ENCODE results near the gene CAMKMT.

The CAMKMT gene

GRCh38 chr2:44692821-44693220 lies 331.1 kb downstream of the CAMKMT start:
- H3K79me1 ChIP-seq (ENCODE audit: low read depth, low read length) = no peaks in the 10 kb centered on the region
- H2BK120ac ChIP-seq (ENCODE audit: low read depth, low read length) = no peak overlapping the region
- no peak overlapping the region for H2BK12ac ChIP-seq (ENCODE audit: low read length)
- H3K9ac ChIP-seq (ENCODE audit: low read depth, low read length, poor library complexity) = no peak overlapping the region
- no peak overlapping the region for H3K18ac ChIP-seq (ENCODE audit: low read length)
- H3K23ac ChIP-seq (ENCODE audit: low read depth, low read length, poor library complexity) = no peak overlapping the region
- H3K4ac ChIP-seq (ENCODE audit: low read length) = no peak overlapping the region
- DNase-seq (ENCODE audit: low spot score) = no peak
- no peaks in the 10 kb centered on the region for H3K9me3 ChIP-seq (replicated peaks in 1 of 2; ENCODE audit: control insufficient read depth in 2 of 2, insufficient read depth in 1 of 2, low read depth in 1 of 2, low read length in 2 of 2)
- no peak overlapping the region for H2BK5ac ChIP-seq (ENCODE audit: low read length)
- no peak overlapping the region for H3K4me3 ChIP-seq (ENCODE audit: low read length in 2 of 2)
- H2AK5ac ChIP-seq (ENCODE audit: low read depth, low read length) = no peak overlapping the region
- no peaks in the 10 kb centered on the region for H3K4me1 ChIP-seq (ENCODE audit: control insufficient read depth in 2 of 2, insufficient read depth in 1 of 2, low read depth in 1 of 2, low read length in 2 of 2)
- H4K91ac ChIP-seq (ENCODE audit: low read depth, low read length, poor library complexity) = no peak overlapping the region
- H3K27ac ChIP-seq (replicated peaks; ENCODE audit: low read length) = no peak overlapping the region
- no peak overlapping the region for H3K14ac ChIP-seq (ENCODE audit: low read length)
- H3K4me2 ChIP-seq (ENCODE audit: insufficient read depth, low read length, poor library complexity, severe bottlenecking) = no peak overlapping the region
- H2AFZ ChIP-seq (ENCODE audit: low read length) = no peak overlapping the region
- no peak overlapping the region for H2BK15ac ChIP-seq (ENCODE audit: low read length)
- no peaks in the 10 kb centered on the region for H3K27me3 ChIP-seq (ENCODE audit: control insufficient read depth in 3 of 3, insufficient read depth in 3 of 3, low read depth in 1 of 3, low read length in 3 of 3)
- 100% methylated on average over 1 of the region's 4 CpGs; no CpG with 5 or more reads in 1 of the 2 donors for WGBS, 2 donors (ENCODE audit: extremely low coverage in 2 of 2, insufficient read length in 2 of 2, insufficient replicate concordance in 1 of 2)
- H3K36me3 ChIP-seq (replicated peaks in 1 of 2; ENCODE audit: control insufficient read depth in 2 of 2, insufficient read depth in 2 of 2, low read length in 2 of 2) = no peaks in the 10 kb centered on the region
- H4K8ac ChIP-seq (ENCODE audit: low read depth, low read length) = no peak overlapping the region

- H3K4ac ChIP-seq (ENCODE audit: low read length) = no peak overlapping the region
- no peaks in the 10 kb centered on the region for H3K9me3 ChIP-seq (replicated peaks in 1 of 2; ENCODE audit: control insufficient read depth in 2 of 2, insufficient read depth in 1 of 2, low read depth in 1 of 2, low read length in 2 of 2)
- no peak overlapping the region for H2BK15ac ChIP-seq (ENCODE audit: low read length)
- H3K14ac ChIP-seq (ENCODE audit: low read length) = no peak overlapping the region
- no peak overlapping the region for H2BK12ac ChIP-seq (ENCODE audit: low read length)
- H3K36me3 ChIP-seq (replicated peaks in 1 of 2; ENCODE audit: control insufficient read depth in 2 of 2, insufficient read depth in 2 of 2, low read length in 2 of 2) = no peaks in the 10 kb centered on the region
- peaks cover 0 to 19% of the 10 kb centered on the region in 2 donors for H3K4me1 ChIP-seq (ENCODE audit: control insufficient read depth in 2 of 2, insufficient read depth in 1 of 2, low read depth in 1 of 2, low read length in 2 of 2)
- H3K4me3 ChIP-seq (ENCODE audit: low read length in 2 of 2) = no peak overlapping the region
- DNase-seq (ENCODE audit: low spot score) = no peak
- no peak overlapping the region for H2BK120ac ChIP-seq (ENCODE audit: low read depth, low read length)
- H3K27ac ChIP-seq (replicated peaks; ENCODE audit: low read length) = no peak overlapping the region
- no peaks in the 10 kb centered on the region for H3K27me3 ChIP-seq (ENCODE audit: control insufficient read depth in 3 of 3, insufficient read depth in 3 of 3, low read depth in 1 of 3, low read length in 3 of 3)
- H3K79me1 ChIP-seq (ENCODE audit: low read depth, low read length) = no peaks in the 10 kb centered on the region
- H3K9ac ChIP-seq (ENCODE audit: low read depth, low read length, poor library complexity) = no peak overlapping the region
- H3K4me2 ChIP-seq (ENCODE audit: insufficient read depth, low read length, poor library complexity, severe bottlenecking) = no peak overlapping the region
- no peak overlapping the region for H3K18ac ChIP-seq (ENCODE audit: low read length)
- H2AK5ac ChIP-seq (ENCODE audit: low read depth, low read length) = no peak overlapping the region
- no CpG with 5 or more reads among the region's 5 CpGs for WGBS, 2 donors (ENCODE audit: extremely low coverage in 2 of 2, insufficient read length in 2 of 2, insufficient replicate concordance in 1 of 2)
- H4K91ac ChIP-seq (ENCODE audit: low read depth, low read length, poor library complexity) = no peak overlapping the region
- H4K8ac ChIP-seq (ENCODE audit: low read depth, low read length) = no peak overlapping the region
- H2BK5ac ChIP-seq (ENCODE audit: low read length) = no peak overlapping the region
- no peak overlapping the region for H2AFZ ChIP-seq (ENCODE audit: low read length)
- no peak overlapping the region for H3K23ac ChIP-seq (ENCODE audit: low read depth, low read length, poor library complexity)
Measured at GRCh38 chr2:44700824-44701223, 339.1 kb downstream of the CAMKMT start.

GRCh38 chr2:44705356-44705755 lies 343.6 kb downstream of the CAMKMT start:
- Histone ChIP-seq H2BK12ac (ENCODE audit: low read length) (no peak overlapping the region), H3K4me3 (ENCODE audit: low read length in 2 of 2) (peak overlapping the region in 1 of 2 donors; percentile 20), H2BK120ac (ENCODE audit: low read depth, low read length) (no peak overlapping the region), H3K36me3 (replicated peaks in 1 of 2; ENCODE audit: control insufficient read depth in 2 of 2, insufficient read depth in 2 of 2, low read length in 2 of 2) (no peaks in the 10 kb centered on the region), H2BK15ac (ENCODE audit: low read length) (no peak overlapping the region), H3K9me3 (replicated peaks in 1 of 2; ENCODE audit: control insufficient read depth in 2 of 2, insufficient read depth in 1 of 2, low read depth in 1 of 2, low read length in 2 of 2) (no peaks in the 10 kb centered on the region), H2AFZ (ENCODE audit: low read length) (peak overlapping the region; percentile 82), H3K14ac (ENCODE audit: low read length) (no peak overlapping the region), H3K4ac (ENCODE audit: low read length) (no peak overlapping the region), H3K79me1 (ENCODE audit: low read depth, low read length) (no peaks in the 10 kb centered on the region), H3K9ac (ENCODE audit: low read depth, low read length, poor library complexity) (no peak overlapping the region), H4K91ac (ENCODE audit: low read depth, low read length, poor library complexity) (no peak overlapping the region), H3K23ac (ENCODE audit: low read depth, low read length, poor library complexity) (no peak overlapping the region), H3K27me3 (ENCODE audit: control insufficient read depth in 3 of 3, insufficient read depth in 3 of 3, low read depth in 1 of 3, low read length in 3 of 3) (no peaks in the 10 kb centered on the region), H3K4me2 (ENCODE audit: insufficient read depth, low read length, poor library complexity, severe bottlenecking) (no peak overlapping the region), H2AK5ac (ENCODE audit: low read depth, low read length) (no peak overlapping the region), H3K18ac (ENCODE audit: low read length) (no peak overlapping the region), H2BK5ac (ENCODE audit: low read length) (no peak overlapping the region), H3K27ac (replicated peaks; ENCODE audit: low read length) (peak overlapping the region; percentile 85), H4K8ac (ENCODE audit: low read depth, low read length) (no peak overlapping the region), H3K4me1 (ENCODE audit: control insufficient read depth in 2 of 2, insufficient read depth in 1 of 2, low read depth in 1 of 2, low read length in 2 of 2) (peaks cover 7 to 52% of the 10 kb centered on the region in 2 donors)
- DNase-seq (ENCODE audit: low spot score) = peak; percentile 79
- no CpG with 5 or more reads among the region's 5 CpGs for WGBS, 2 donors (ENCODE audit: extremely low coverage in 2 of 2, insufficient read length in 2 of 2, insufficient replicate concordance in 1 of 2)

- Histone ChIP-seq H3K9me3 (replicated peaks in 1 of 2; ENCODE audit: control insufficient read depth in 2 of 2, insufficient read depth in 1 of 2, low read depth in 1 of 2, low read length in 2 of 2) (no peaks in the 10 kb centered on the region), H3K79me1 (ENCODE audit: low read depth, low read length) (no peaks in the 10 kb centered on the region), H3K4me1 (ENCODE audit: control insufficient read depth in 2 of 2, insufficient read depth in 1 of 2, low read depth in 1 of 2, low read length in 2 of 2) (peaks cover 7 to 52% of the 10 kb centered on the region in 2 donors), H3K23ac (ENCODE audit: low read depth, low read length, poor library complexity) (no peak overlapping the region), H4K8ac (ENCODE audit: low read depth, low read length) (no peak overlapping the region), H2BK15ac (ENCODE audit: low read length) (no peak overlapping the region), H2AFZ (ENCODE audit: low read length) (no peak overlapping the region), H3K18ac (ENCODE audit: low read length) (no peak overlapping the region), H2BK5ac (ENCODE audit: low read length) (no peak overlapping the region), H3K14ac (ENCODE audit: low read length) (no peak overlapping the region), H2BK120ac (ENCODE audit: low read depth, low read length) (no peak overlapping the region), H3K4me2 (ENCODE audit: insufficient read depth, low read length, poor library complexity, severe bottlenecking) (peak overlapping the region; percentile 27), H4K91ac (ENCODE audit: low read depth, low read length, poor library complexity) (no peak overlapping the region), H3K36me3 (replicated peaks in 1 of 2; ENCODE audit: control insufficient read depth in 2 of 2, insufficient read depth in 2 of 2, low read length in 2 of 2) (no peaks in the 10 kb centered on the region), H3K9ac (ENCODE audit: low read depth, low read length, poor library complexity) (no peak overlapping the region), H2BK12ac (ENCODE audit: low read length) (no peak overlapping the region), H3K27ac (replicated peaks; ENCODE audit: low read length) (peak overlapping the region; percentile 93), H2AK5ac (ENCODE audit: low read depth, low read length) (no peak overlapping the region), H3K4me3 (ENCODE audit: low read length in 2 of 2) (no peak overlapping the region), H3K27me3 (ENCODE audit: control insufficient read depth in 3 of 3, insufficient read depth in 3 of 3, low read depth in 1 of 3, low read length in 3 of 3) (no peaks in the 10 kb centered on the region), H3K4ac (ENCODE audit: low read length) (no peak overlapping the region)
- peak; percentile 83 for DNase-seq (ENCODE audit: low spot score)
- no CpG with 5 or more reads among the region's 10 CpGs for WGBS, 2 donors (ENCODE audit: extremely low coverage in 2 of 2, insufficient read length in 2 of 2, insufficient replicate concordance in 1 of 2)
Measured at GRCh38 chr2:44705876-44706480, 344.2 kb downstream of the CAMKMT start.
